ENCODE measurements around the gene TBC1D14.

Gene TBC1D14

DNA sequence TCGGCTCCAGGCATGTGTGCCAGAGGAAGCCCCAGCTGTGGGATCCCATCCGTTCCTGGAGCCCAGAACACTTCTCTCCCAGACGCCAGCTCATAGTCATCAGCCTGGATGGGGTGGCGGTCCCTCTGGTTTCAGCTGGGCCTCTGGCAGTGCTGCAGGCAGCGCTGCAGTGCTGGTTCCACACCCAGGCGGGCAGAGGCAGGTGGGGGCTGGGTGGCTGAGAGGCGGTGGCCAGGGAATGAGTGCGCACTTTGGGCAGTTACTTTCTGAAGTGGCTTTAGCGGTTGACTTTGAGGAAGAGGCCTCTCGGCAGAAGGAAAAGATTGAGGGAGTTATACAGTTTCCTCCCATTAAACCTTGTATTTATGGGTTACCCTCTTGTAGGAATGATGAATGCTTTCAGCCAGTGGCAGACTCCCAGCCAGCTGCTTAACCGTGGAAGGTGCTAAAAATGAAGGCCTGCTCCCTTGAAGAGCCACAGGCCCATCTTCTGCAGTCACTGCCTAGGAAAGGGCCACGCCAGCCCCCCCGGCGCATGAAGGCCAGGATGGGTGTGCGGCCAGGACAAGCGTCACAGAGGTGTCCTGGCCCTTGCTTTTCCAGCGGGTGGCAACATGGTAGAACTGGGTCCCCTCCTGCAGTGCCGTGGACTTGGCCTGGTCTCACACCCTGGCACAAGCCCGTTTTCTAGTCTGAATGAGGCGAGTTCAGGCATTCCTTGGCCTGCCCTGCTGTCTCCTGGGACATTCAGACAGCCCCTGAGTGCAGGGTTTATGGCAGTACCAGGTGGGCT is 143.5 kb downstream of the TBC1D14 start:
- Histone ChIP-seq H3K4me3 (ENCODE audit: low read length in 2 of 2) (no peak overlapping the region), H3K9ac (ENCODE audit: low read depth in 1 of 2, low read length in 2 of 2) (no peak overlapping the region), H3K36me3 (ENCODE audit: control insufficient read depth in 2 of 2, insufficient read depth in 2 of 2, low read length in 2 of 2) (peaks cover 35% of the 10 kb centered on the region in 2 donors), H3K9me3 (ENCODE audit: control insufficient read depth in 2 of 2, low read length in 2 of 2) (no peaks in the 10 kb centered on the region), H3K4me1 (ENCODE audit: control insufficient read depth in 2 of 2, insufficient read depth in 2 of 2, low read length in 2 of 2) (peaks cover 0 to 2% of the 10 kb centered on the region in 2 donors), H3K27me3 (ENCODE audit: control insufficient read depth in 2 of 2, insufficient read depth in 2 of 2, low read length in 2 of 2) (no peaks in the 10 kb centered on the region), H3K27ac (ENCODE audit: low read depth in 2 of 2, low read length in 2 of 2) (no peak overlapping the region)

DNA sequence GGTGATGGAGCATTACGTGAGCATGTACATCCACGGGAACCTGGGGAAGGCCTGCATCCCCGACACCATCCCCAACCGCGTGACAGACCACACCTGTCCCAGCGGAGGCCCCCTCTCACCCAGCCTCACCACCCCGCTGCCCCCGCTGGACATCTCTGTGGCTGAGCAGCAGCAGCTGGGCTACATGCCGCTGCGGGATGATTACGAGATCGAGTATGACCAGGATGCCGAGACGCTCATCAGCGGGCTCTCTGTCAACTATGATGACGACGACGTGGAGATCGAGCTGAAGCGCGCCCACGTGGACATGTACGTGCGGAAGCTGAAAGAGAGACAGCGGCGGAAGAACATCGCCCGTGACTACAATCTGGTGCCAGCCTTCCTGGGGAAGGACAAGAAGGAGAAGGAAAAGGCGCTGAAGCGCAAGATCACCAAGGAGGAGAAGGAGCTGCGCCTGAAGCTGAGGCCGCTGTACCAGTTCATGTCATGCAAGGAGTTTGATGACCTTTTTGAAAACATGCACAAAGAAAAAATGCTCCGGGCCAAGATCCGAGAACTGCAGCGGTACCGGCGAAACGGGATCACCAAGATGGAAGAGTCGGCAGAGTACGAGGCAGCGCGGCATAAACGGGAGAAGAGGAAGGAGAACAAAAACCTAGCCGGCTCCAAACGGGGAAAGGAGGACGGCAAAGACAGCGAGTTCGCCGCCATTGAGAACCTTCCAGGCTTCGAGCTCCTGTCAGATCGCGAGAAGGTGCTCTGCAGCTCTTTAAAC is 144.7 kb downstream of the TBC1D14 start:
- Histone ChIP-seq H3K27me3 (ENCODE audit: control insufficient read depth in 2 of 2, insufficient read depth in 2 of 2, low read length in 2 of 2) (no peaks in the 10 kb centered on the region), H3K4me3 (ENCODE audit: low read length in 2 of 2) (no peak overlapping the region), H3K27ac (ENCODE audit: low read depth in 2 of 2, low read length in 2 of 2) (no peak overlapping the region), H3K9me3 (ENCODE audit: control insufficient read depth in 2 of 2, low read length in 2 of 2) (no peaks in the 10 kb centered on the region), H3K9ac (ENCODE audit: low read depth in 1 of 2, low read length in 2 of 2) (no peak overlapping the region), H3K4me1 (ENCODE audit: control insufficient read depth in 2 of 2, insufficient read depth in 2 of 2, low read length in 2 of 2) (peaks cover 0 to 2% of the 10 kb centered on the region in 2 donors), H3K36me3 (ENCODE audit: control insufficient read depth in 2 of 2, insufficient read depth in 2 of 2, low read length in 2 of 2) (peaks cover 37 to 40% of the 10 kb centered on the region in 2 donors)

DNA sequence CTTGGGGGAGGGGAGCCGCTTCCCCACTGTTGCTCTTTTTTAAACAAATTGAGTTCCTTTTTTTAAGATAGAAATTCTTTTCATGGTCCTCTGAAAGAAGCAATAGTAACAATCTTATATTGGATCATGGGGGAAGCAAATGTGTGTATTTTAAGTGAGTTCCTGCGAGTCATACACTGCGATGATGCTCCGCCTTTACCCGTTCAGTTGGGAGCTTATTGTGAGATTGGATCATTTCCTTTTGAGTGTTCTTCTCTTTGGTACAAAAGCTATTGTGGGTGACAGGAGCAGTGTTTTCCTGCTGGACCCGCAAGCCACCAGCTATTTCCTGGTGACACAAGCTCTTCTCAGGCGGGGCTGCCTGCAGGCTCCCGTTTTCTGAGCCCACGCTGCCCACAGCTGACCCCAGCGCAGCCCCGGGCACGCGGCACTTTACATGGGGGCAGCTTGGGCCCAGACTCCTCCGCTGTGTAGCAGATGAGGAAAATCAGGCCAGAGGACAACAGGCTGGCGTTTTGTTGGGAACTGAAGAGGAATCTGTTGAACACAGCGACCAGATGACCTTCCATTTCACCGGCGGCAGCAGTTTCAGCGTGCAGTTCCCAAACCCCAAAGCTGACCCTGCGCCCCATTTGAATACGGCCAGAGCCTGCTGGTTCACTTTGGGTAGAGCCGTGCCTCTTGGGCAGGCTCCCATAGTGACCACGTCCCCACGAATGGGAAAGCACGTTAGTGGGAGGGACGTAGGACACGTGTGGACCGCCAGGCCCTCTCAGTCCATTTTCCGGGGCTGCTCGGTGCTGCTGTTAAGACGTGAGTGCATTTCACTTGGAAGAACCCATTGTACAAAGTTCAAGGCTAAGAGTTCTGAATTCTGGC is 145.7 kb downstream of the TBC1D14 start:
- Histone ChIP-seq H3K4me1 (ENCODE audit: control insufficient read depth in 2 of 2, insufficient read depth in 2 of 2, low read length in 2 of 2) (peaks cover 0 to 2% of the 10 kb centered on the region in 2 donors), H3K4me3 (ENCODE audit: low read length in 2 of 2) (no peak overlapping the region), H3K27ac (ENCODE audit: low read depth in 2 of 2, low read length in 2 of 2) (no peak overlapping the region), H3K36me3 (ENCODE audit: control insufficient read depth in 2 of 2, insufficient read depth in 2 of 2, low read length in 2 of 2) (peaks cover 40 to 48% of the 10 kb centered on the region in 2 donors), H3K9ac (ENCODE audit: low read depth in 1 of 2, low read length in 2 of 2) (no peak overlapping the region), H3K9me3 (ENCODE audit: control insufficient read depth in 2 of 2, low read length in 2 of 2) (no peaks in the 10 kb centered on the region), H3K27me3 (ENCODE audit: control insufficient read depth in 2 of 2, insufficient read depth in 2 of 2, low read length in 2 of 2) (no peaks in the 10 kb centered on the region)

DNA sequence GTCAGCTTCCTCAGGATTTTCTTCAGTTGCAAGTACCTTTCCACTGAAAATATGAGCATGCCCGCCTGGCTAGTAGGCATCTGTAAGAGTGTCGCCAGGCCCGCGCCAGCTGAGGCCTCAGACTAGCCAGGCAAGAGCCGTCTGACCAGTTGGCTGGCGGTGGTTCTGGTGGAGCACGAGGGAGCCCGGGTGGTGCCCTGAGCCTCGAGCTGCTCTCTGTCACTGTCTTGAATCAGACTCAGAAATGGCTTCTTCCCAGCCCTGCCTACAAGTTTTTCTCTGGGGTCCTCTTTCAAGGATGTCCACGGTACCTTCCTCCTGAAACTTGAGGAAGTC is 146.3 kb downstream of the TBC1D14 start:
- no peaks in the 10 kb centered on the region for H3K27me3 ChIP-seq (ENCODE audit: control insufficient read depth in 2 of 2, insufficient read depth in 2 of 2, low read length in 2 of 2)
- no peak overlapping the region for H3K27ac ChIP-seq (ENCODE audit: low read depth in 2 of 2, low read length in 2 of 2)
- no peak overlapping the region for H3K4me3 ChIP-seq (ENCODE audit: low read length in 2 of 2)
- no peak overlapping the region for H3K9ac ChIP-seq (ENCODE audit: low read depth in 1 of 2, low read length in 2 of 2)
- peaks cover 45 to 54% of the 10 kb centered on the region in 2 donors for H3K36me3 ChIP-seq (ENCODE audit: control insufficient read depth in 2 of 2, insufficient read depth in 2 of 2, low read length in 2 of 2)
- peaks cover 0 to 2% of the 10 kb centered on the region in 2 donors for H3K4me1 ChIP-seq (ENCODE audit: control insufficient read depth in 2 of 2, insufficient read depth in 2 of 2, low read length in 2 of 2)
- H3K9me3 ChIP-seq (ENCODE audit: control insufficient read depth in 2 of 2, low read length in 2 of 2), result no peaks in the 10 kb centered on the region

DNA sequence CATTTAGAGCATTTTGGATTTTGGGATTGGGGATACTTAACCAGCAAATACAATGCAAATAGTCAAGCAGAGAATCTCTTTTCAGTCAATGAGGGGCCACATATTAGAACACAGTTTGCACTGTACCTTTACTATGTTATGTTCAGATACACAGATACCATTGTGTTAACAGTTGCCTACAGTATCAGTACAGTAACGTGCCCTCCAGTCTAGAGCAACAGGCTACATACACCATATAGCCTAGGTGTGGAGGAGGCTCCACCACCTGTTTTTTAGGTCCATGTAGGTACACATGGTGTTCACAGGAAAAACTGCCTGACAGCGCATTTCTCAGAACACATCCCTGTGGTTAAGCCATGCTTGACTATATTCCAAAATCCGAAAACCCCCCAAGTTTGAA is 149.2 kb downstream of the TBC1D14 start:
- peaks cover 57 to 70% of the 10 kb centered on the region in 2 donors for H3K36me3 ChIP-seq (ENCODE audit: control insufficient read depth in 2 of 2, insufficient read depth in 2 of 2, low read length in 2 of 2)
- no peaks in the 10 kb centered on the region for H3K4me1 ChIP-seq (ENCODE audit: control insufficient read depth in 2 of 2, insufficient read depth in 2 of 2, low read length in 2 of 2)
- no peak overlapping the region for H3K9ac ChIP-seq (ENCODE audit: low read depth in 1 of 2, low read length in 2 of 2)
- H3K27me3 ChIP-seq (ENCODE audit: control insufficient read depth in 2 of 2, insufficient read depth in 2 of 2, low read length in 2 of 2), result no peaks in the 10 kb centered on the region
- no peaks in the 10 kb centered on the region for H3K9me3 ChIP-seq (ENCODE audit: control insufficient read depth in 2 of 2, low read length in 2 of 2)
- no peak overlapping the region for H3K27ac ChIP-seq (ENCODE audit: low read depth in 2 of 2, low read length in 2 of 2)
- no peak overlapping the region for H3K4me3 ChIP-seq (ENCODE audit: low read length in 2 of 2)

DNA sequence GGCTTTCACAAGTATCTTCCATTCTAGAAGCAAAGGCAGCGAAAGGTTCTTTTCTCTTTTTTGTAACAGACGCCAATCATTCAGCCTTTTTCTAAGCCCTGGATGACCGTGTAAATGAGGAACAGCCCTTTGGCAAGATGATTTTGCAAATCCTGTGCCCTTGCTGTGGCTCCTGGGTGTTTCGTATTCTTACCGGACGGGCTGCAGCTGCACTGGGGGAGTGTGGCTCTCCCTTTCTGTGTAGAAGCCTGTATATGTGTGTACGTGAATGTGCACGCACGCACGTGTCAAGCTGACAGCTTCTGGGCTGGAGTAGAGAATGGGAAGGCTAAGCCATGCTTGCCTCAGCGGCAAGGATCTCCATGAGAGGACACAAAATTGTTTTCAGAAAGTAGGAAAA is 150.0 kb downstream of the TBC1D14 start:
- H3K4me3 ChIP-seq (ENCODE audit: low read length in 2 of 2), result no peak overlapping the region
- no peak overlapping the region for H3K9ac ChIP-seq (ENCODE audit: low read depth in 1 of 2, low read length in 2 of 2)
- no peaks in the 10 kb centered on the region for H3K27me3 ChIP-seq (ENCODE audit: control insufficient read depth in 2 of 2, insufficient read depth in 2 of 2, low read length in 2 of 2)
- H3K36me3 ChIP-seq (ENCODE audit: control insufficient read depth in 2 of 2, insufficient read depth in 2 of 2, low read length in 2 of 2), result peaks cover 52 to 65% of the 10 kb centered on the region in 2 donors
- no peaks in the 10 kb centered on the region for H3K4me1 ChIP-seq (ENCODE audit: control insufficient read depth in 2 of 2, insufficient read depth in 2 of 2, low read length in 2 of 2)
- no peak overlapping the region for H3K27ac ChIP-seq (ENCODE audit: low read depth in 2 of 2, low read length in 2 of 2)
- no peaks in the 10 kb centered on the region for H3K9me3 ChIP-seq (ENCODE audit: control insufficient read depth in 2 of 2, low read length in 2 of 2)

DNA sequence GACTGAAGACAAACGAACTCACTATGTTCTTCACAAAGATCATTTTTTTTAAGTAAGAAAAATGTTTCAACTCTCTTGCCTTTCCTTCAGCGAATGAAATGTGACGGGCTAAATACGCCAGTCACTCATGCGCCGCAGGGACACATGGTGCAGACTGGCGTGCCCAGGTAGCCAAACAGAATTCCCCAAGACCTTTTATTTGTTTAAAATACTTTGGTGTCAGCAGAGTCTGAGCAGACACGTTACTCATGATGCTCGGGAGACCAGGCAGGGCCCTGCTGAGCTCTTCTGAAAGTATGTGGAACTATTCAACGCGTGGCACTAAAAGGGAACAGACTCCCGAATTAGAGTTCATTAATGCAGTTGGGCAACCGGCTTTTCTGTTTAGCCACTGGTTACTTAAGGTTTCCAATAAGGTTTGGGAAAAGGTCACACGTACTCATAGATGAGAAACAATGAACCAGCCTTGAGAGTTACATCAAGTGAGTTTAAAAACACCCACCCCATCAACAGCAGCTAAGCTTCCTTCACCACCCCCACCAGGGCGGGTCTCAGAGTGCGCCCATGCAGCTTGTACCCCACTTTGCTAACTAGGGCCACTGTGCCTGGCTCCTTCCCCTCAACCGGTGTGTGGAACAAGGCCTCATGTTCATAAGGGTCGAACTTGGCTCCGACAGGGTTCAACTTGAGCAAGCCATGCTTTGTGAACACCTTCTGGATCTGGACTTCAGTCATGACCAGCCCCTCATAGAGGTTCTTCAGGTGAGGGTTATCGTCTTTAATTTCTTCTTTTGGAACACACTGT is 150.9 kb downstream of the TBC1D14 start:
- Histone ChIP-seq H3K4me3 (ENCODE audit: low read length in 2 of 2) (no peak overlapping the region), H3K9me3 (ENCODE audit: control insufficient read depth in 2 of 2, low read length in 2 of 2) (no peaks in the 10 kb centered on the region), H3K9ac (ENCODE audit: low read depth in 1 of 2, low read length in 2 of 2) (no peak overlapping the region), H3K27ac (ENCODE audit: low read depth in 2 of 2, low read length in 2 of 2) (no peak overlapping the region), H3K36me3 (ENCODE audit: control insufficient read depth in 2 of 2, insufficient read depth in 2 of 2, low read length in 2 of 2) (peaks cover 45 to 62% of the 10 kb centered on the region in 2 donors), H3K4me1 (ENCODE audit: control insufficient read depth in 2 of 2, insufficient read depth in 2 of 2, low read length in 2 of 2) (no peaks in the 10 kb centered on the region), H3K27me3 (ENCODE audit: control insufficient read depth in 2 of 2, insufficient read depth in 2 of 2, low read length in 2 of 2) (no peaks in the 10 kb centered on the region)

DNA sequence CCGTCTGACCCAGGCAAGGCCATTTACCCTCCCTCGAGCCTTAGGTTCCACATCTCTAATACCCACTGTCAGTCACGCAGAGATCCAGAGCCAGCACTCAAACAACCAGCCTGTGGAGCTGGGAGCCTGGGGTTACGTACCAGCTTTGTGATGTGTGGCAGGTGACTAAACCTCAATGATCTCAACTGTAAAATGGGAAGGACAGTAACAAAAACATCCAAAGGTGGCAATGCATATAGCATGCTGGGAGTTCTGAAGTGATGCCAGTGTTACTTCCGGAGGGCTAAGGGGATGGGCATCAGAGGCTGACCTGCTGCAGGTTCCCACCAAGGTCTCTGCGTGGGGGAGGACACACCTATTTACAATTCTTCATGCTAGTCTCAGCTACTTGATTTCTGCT is 152.2 kb downstream of the TBC1D14 start:
- H3K4me1 ChIP-seq (ENCODE audit: control insufficient read depth in 2 of 2, insufficient read depth in 2 of 2, low read length in 2 of 2), result peaks cover 4 to 5% of the 10 kb centered on the region in 2 donors
- no peaks in the 10 kb centered on the region for H3K27me3 ChIP-seq (ENCODE audit: control insufficient read depth in 2 of 2, insufficient read depth in 2 of 2, low read length in 2 of 2)
- no peaks in the 10 kb centered on the region for H3K9me3 ChIP-seq (ENCODE audit: control insufficient read depth in 2 of 2, low read length in 2 of 2)
- H3K27ac ChIP-seq (ENCODE audit: low read depth in 2 of 2, low read length in 2 of 2), result no peak overlapping the region
- peaks cover 34 to 51% of the 10 kb centered on the region in 2 donors for H3K36me3 ChIP-seq (ENCODE audit: control insufficient read depth in 2 of 2, insufficient read depth in 2 of 2, low read length in 2 of 2)
- H3K9ac ChIP-seq (ENCODE audit: low read depth in 1 of 2, low read length in 2 of 2), result no peak overlapping the region
- H3K4me3 ChIP-seq (ENCODE audit: low read length in 2 of 2), result no peak overlapping the region

DNA sequence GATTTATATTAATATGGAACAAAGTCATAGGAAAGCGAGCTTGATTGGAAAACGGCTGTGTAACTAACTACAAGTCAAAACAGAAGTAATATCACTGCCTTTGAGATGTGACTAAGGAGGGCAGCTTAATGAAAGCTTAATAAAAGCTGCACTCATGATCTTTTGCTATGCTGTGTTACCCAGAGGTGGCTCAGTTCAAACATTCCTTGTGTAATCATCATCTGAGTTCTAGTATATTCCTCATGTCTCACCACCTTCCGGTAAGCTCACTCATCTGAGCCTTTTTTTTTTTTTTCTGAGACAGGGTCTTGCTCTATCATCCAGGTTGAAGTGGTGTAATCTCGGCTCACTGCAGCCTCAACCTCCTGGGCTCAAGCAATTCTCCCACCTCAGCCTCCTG is 153.2 kb downstream of the TBC1D14 start:
- Histone ChIP-seq H3K27ac (ENCODE audit: low read depth in 2 of 2, low read length in 2 of 2) (no peak overlapping the region), H3K4me1 (ENCODE audit: control insufficient read depth in 2 of 2, insufficient read depth in 2 of 2, low read length in 2 of 2) (peaks cover 10 to 11% of the 10 kb centered on the region in 2 donors), H3K9ac (ENCODE audit: low read depth in 1 of 2, low read length in 2 of 2) (no peak overlapping the region), H3K27me3 (ENCODE audit: control insufficient read depth in 2 of 2, insufficient read depth in 2 of 2, low read length in 2 of 2) (no peaks in the 10 kb centered on the region), H3K4me3 (ENCODE audit: low read length in 2 of 2) (no peak overlapping the region), H3K36me3 (ENCODE audit: control insufficient read depth in 2 of 2, insufficient read depth in 2 of 2, low read length in 2 of 2) (peaks cover 34 to 51% of the 10 kb centered on the region in 2 donors), H3K9me3 (ENCODE audit: control insufficient read depth in 2 of 2, low read length in 2 of 2) (no peaks in the 10 kb centered on the region)

Measured in mucosa of rectum (tissue), 2 donors.